ENCODE measurements around the gene HMX1. TPM values are rescaled to one million over a fixed set of nuclear protein-coding genes. Genes with fewer than 3 reads are reported as not detected.

The HMX1 gene
- total and polyA plus RNA-seq, 12 donors = 0.15 TPM; not detected in 11

- no peak overlapping the region for H3K4me3 ChIP-seq
- 68 to 75% methylated on average over 7 of the region's 7 CpGs for WGBS, 2 donors
- no peaks in the 10 kb centered on the region for H3K4me1 ChIP-seq
- no peak overlapping the region for H3K27ac ChIP-seq
- TF ChIP-seq, protein P1, sequence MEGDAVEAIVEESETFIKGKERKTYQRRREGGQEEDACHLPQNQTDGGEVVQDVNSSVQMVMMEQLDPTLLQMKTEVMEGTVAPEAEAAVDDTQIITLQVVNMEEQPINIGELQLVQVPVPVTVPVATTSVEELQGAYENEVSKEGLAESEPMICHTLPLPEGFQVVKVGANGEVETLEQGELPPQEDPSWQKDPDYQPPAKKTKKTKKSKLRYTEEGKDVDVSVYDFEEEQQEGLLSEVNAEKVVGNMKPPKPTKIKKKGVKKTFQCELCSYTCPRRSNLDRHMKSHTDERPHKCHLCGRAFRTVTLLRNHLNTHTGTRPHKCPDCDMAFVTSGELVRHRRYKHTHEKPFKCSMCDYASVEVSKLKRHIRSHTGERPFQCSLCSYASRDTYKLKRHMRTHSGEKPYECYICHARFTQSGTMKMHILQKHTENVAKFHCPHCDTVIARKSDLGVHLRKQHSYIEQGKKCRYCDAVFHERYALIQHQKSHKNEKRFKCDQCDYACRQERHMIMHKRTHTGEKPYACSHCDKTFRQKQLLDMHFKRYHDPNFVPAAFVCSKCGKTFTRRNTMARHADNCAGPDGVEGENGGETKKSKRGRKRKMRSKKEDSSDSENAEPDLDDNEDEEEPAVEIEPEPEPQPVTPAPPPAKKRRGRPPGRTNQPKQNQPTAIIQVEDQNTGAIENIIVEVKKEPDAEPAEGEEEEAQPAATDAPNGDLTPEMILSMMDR (IDR thresholded peaks at IDR 0.05) = no peak
- H3K36me3 ChIP-seq = no peaks in the 10 kb centered on the region
- intact Hi-C loops (cut with DNase I) = no loop called here
- no peak for DNase-seq
- ATAC-seq = no peak
- H3K27me3 ChIP-seq = peaks cover 0 to 30% (median 16%) of the 10 kb centered on the region in 7 donors
- H3K9me3 ChIP-seq = peaks cover 0 to 13% (median 4%) of the 10 kb centered on the region in 11 donors
Observed at GRCh38 chr4:8830056-8830455, 41.6 kb downstream of the HMX1 start.

DNA sequence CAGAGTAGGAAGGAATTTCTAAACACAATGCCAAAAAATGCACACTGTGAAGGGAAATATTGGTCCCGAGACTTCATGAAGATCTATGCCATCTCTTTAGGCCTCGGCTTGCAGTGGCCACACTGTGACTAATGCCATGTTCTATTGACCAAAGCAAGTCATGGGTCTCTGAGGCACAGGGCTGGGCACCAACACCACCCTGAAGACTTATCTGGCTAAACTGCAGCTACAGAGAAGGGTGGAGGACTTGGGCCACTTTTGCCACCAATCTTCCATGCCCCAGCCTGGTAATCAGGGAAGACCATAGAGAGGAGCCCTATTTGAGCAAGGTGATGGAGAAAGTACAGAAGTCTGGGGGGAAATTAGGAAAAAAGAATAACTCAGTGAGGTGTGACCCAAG, 42.1 kb downstream of the HMX1 start:
- ATAC-seq (no peak), DNase-seq (no peak)
- intact Hi-C loops (cut with DNase I) = no loop called here
- Histone ChIP-seq H3K27me3 (peaks cover 0 to 26% (median 16%) of the 10 kb centered on the region in 7 donors), H3K9me3 (peaks cover 0 to 16% (median 4%) of the 10 kb centered on the region in 11 donors), H3K36me3 (no peaks in the 10 kb centered on the region), H3K4me3 (no peak overlapping the region), H3K27ac (no peak overlapping the region), H3K4me1 (no peaks in the 10 kb centered on the region)
- TF ChIP-seq, protein P1 (IDR thresholded peaks at IDR 0.05) = no peak
- WGBS, 2 donors = 83% methylated on average over 2 of the region's 2 CpGs

GRCh38 chr4:8828869-8829268, 42.8 kb downstream of the HMX1 start:
- no peaks in the 10 kb centered on the region for H3K4me1 ChIP-seq
- ATAC-seq (no peak), DNase-seq (no peak)
- intact Hi-C loops (cut with DNase I) = no loop called here
- TF ChIP-seq, protein P1 (IDR thresholded peaks at IDR 0.05) = no peak
- peaks cover 0 to 20% (median 4%) of the 10 kb centered on the region in 11 donors for H3K9me3 ChIP-seq
- no peak overlapping the region for H3K4me3 ChIP-seq
- no peak overlapping the region for H3K27ac ChIP-seq
- peaks cover 0 to 28% (median 16%) of the 10 kb centered on the region in 7 donors for H3K27me3 ChIP-seq
- no peaks in the 10 kb centered on the region for H3K36me3 ChIP-seq
- 74 to 79% methylated on average over 4 of the region's 4 CpGs for WGBS, 2 donors

DNA sequence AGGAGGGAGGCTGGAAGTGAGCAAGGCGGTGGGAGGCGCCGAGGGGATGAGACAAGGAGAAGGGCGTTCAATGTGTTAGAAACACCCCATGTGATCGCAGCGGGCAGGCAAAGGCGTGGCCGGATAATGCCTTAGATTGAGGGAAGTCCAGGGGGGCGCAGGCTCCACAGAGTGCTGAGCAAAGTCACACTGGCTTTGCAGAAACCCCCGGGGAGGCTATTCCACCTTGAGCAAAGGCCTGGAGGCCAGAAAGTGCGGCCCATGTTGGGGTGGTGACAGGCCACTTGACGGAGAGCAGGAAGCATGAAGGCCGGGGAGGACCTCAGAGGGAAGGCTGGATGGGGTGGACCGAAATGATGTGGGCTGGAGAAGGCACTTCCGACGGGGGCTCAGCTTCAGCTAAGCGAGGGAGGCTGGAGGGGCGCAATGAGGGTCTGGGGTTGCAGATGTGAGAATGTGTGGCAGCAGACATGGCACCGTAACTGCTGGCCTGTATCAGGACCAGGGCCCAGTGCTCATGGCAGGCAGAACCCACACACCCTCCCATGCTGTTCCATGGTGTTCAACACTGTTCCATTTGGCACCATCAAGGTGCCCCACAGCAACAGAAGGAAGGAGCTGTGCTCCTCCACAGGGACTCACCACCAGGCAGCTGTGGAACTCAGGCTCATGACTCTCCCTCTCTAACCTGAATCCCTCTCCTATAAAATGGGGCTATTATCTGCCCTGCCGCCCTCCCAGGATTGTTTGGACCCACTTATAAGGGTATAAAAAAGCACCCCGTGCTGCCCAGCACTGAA, 50.3 kb downstream of the HMX1 start:
- Histone ChIP-seq H3K4me3 (no peak overlapping the region), H3K27me3 (peaks cover 0 to 53% (median 39%) of the 10 kb centered on the region in 7 donors), H3K4me1 (no peaks in the 10 kb centered on the region), H3K27ac (no peak overlapping the region), H3K36me3 (no peaks in the 10 kb centered on the region), H3K9me3 (peaks cover 0 to 11% (median 0%) of the 10 kb centered on the region in 11 donors)
- TF ChIP-seq, protein P1 (IDR thresholded peaks at IDR 0.05) = no peak
- no peak for DNase-seq
- 62 to 67% methylated on average over 21 of the region's 21 CpGs for WGBS, 2 donors
- intact Hi-C loops (cut with DNase I) = no loop called here
- no peak for ATAC-seq

Data from heart right ventricle (tissue), 16 donors.